ENCODE measurements around the gene TRAPPC10.
"Not testable (repeated sequence)": the region's sequence is repeated elsewhere in the genome, so short reads cannot be mapped to it uniquely, and the experiment has no call there.

The TRAPPC10 gene

DNA sequence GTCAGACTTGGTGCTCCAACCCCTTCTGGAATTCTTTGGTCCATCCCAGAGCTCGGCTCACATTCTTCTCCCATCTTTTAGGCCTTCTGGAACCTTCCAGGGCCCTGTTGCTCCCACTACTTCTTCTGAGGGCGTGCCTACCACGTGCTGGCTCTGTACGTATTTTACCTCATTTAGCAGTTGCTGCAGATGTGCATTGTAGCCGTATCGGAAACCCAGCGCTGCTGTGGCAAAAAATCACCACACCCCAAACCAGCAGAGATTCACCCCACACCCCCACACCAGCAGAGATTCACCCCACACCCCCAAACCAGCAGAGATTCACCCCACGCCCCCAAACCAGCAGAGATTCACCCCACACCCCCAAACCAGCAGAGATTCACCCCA, 143.9 kb downstream of the TRAPPC10 start:
- not testable (repeated sequence) for DNase-seq

All from NCI-H2227 treated with DMSO at 0.1 percent for 48 hours (cell line).